Hippocampal formation (tissue), 2 donors: ENCODE data around the gene GPC1.
A peak's percentile ranks its signal among the peaks of the same experiment; 100 is the strongest.

Experiments
- DNase-seq, 2 donors: peaks; one replicate each; lab custom pipeline; 2025; lab: John Stamatoyannopoulos, UW

GPC1 gene

GRCh38 chr2:240442891-240443715, 7.6 kb downstream of the GPC1 start:
- DNase-seq = no peak

- DNase-seq = no peak
Observed at GRCh38 chr2:240443891-240444301, 8.4 kb downstream of the GPC1 start.

GRCh38 chr2:240444464-240444863, 9.0 kb downstream of the GPC1 start:
- DNase-seq = no peak

GRCh38 chr2:240445961-240446663, 10.6 kb downstream of the GPC1 start:
- no peak for DNase-seq

- no peak for DNase-seq
Observed at GRCh38 chr2:240446664-240447175, 11.3 kb downstream of the GPC1 start.

GRCh38 chr2:240447331-240447730, 11.9 kb downstream of the GPC1 start:
- no peak for DNase-seq

GRCh38 chr2:240447934-240448333, 12.5 kb downstream of the GPC1 start:
- no peak for DNase-seq

GRCh38 chr2:240448387-240449274, 13.2 kb downstream of the GPC1 start:
- no peak for DNase-seq

- DNase-seq = no peak
Observed at GRCh38 chr2:240449764-240450531, 14.5 kb downstream of the GPC1 start.

GRCh38 chr2:240450532-240451107, 15.2 kb downstream of the GPC1 start:
- no peak for DNase-seq

GRCh38 chr2:240451108-240451611, 15.7 kb downstream of the GPC1 start:
- DNase-seq = peak; percentile 41 to 43

GRCh38 chr2:240451791-240452461, 16.5 kb downstream of the GPC1 start:
- no peak for DNase-seq

- peak; percentile 44 to 61 for DNase-seq
Observed at GRCh38 chr2:240452462-240453256, 17.2 kb downstream of the GPC1 start.

- no peak for DNase-seq
Observed at GRCh38 chr2:240453461-240454105, 18.1 kb downstream of the GPC1 start.

GRCh38 chr2:240454106-240454901, 18.8 kb downstream of the GPC1 start:
- no peak for DNase-seq

- DNase-seq = no peak
Observed at GRCh38 chr2:240455272-240455646, 19.8 kb downstream of the GPC1 start.

GRCh38 chr2:240455647-240456446, 20.4 kb downstream of the GPC1 start:
- no peak for DNase-seq
